HL-60 (cell line): ENCODE results near the gene RASL11A.

Experiments
- DNase-seq, 2 experiments: peaks; one replicate each; pipeline ENCODE4 v3.0.0-alpha.2; 2010 to 2020; ENCODE audit warnings: low read depth in 1 of 2, low spot score in 1 of 2
- H3K27ac ChIP-seq: fragments of 250-450 bp; sonication (Bioruptor Pico); replicated peaks from 2 replicates; pipeline ENCODE4 v1.5.1; 2020; ENCODE audit warnings: mild to moderate bottlenecking, moderate library complexity
- H3K27me3 ChIP-seq: fragments of 250-450 bp; sonication (Bioruptor Pico); 2 replicates; pipeline ENCODE4 v1.5.1; 2021; ENCODE audit warnings: mild to moderate bottlenecking, moderate library complexity; ENCODE audit not compliant: insufficient read depth, poor library complexity, severe bottlenecking
- H3K4me3 ChIP-seq: replicated peaks from 2 replicates; pipeline ENCODE4 v1.5.1; 2011; ENCODE audit warnings: mild to moderate bottlenecking, control low read depth, low read length; ENCODE audit not compliant: insufficient read depth
- GABPA ChIP-seq: IDR thresholded peaks from 2 replicates; pipeline ENCODE4 v1.6.1; 2012; ENCODE audit warnings: low read depth
- POLR2AphosphoS5 ChIP-seq: IDR thresholded peaks from 2 replicates; pipeline ENCODE4 v1.6.1; 2012; ENCODE audit warnings: low read depth
- SPI1 ChIP-seq: IDR thresholded peaks from 2 replicates; pipeline ENCODE4 v1.6.1; 2012; ENCODE audit warnings: low read depth, mild to moderate bottlenecking, borderline replicate concordance
- TF ChIP-seq, protein P1 (sequence below): IDR thresholded peaks from 2 replicates; pipeline ENCODE4 v1.6.1; 2012; ENCODE audit warnings: low read depth; ENCODE audit not compliant: insufficient replicate concordance
- TF ChIP-seq, protein P2 (sequence below): IDR thresholded peaks from one replicate; pipeline ENCODE4 v1.5.1; 2011; ENCODE audit warnings: low read length, control low read depth, inconsistent platforms; ENCODE audit not compliant: insufficient read depth

The RASL11A gene

DNA sequence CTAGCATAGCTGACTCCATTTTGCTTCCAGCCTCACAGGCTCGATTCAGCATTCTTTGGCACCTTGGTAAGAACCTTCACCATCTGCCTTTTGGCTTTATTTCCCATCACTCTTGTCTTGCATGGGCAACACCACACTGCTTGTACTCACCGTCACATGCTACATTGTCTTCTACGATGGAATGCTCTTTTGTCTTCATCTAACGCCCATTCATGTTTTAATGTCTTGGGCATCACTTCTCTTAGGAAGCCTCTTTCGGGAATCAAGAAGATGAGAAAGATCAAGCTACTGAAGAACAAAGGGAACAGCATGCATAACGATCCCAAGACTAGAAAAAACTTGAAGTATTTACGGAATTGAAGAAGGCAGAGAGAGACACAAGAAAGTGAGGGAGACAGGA lies 25.0 kb upstream of the RASL11A start:
- DNase-seq: no peak
- Histone ChIP-seq H3K27ac (no peak overlapping the region), H3K4me3 (no peak overlapping the region), H3K27me3 (no peaks in the 10 kb centered on the region)
- no peak for TF ChIP-seq POLR2AphosphoS5
- TF ChIP-seq, protein P1, sequence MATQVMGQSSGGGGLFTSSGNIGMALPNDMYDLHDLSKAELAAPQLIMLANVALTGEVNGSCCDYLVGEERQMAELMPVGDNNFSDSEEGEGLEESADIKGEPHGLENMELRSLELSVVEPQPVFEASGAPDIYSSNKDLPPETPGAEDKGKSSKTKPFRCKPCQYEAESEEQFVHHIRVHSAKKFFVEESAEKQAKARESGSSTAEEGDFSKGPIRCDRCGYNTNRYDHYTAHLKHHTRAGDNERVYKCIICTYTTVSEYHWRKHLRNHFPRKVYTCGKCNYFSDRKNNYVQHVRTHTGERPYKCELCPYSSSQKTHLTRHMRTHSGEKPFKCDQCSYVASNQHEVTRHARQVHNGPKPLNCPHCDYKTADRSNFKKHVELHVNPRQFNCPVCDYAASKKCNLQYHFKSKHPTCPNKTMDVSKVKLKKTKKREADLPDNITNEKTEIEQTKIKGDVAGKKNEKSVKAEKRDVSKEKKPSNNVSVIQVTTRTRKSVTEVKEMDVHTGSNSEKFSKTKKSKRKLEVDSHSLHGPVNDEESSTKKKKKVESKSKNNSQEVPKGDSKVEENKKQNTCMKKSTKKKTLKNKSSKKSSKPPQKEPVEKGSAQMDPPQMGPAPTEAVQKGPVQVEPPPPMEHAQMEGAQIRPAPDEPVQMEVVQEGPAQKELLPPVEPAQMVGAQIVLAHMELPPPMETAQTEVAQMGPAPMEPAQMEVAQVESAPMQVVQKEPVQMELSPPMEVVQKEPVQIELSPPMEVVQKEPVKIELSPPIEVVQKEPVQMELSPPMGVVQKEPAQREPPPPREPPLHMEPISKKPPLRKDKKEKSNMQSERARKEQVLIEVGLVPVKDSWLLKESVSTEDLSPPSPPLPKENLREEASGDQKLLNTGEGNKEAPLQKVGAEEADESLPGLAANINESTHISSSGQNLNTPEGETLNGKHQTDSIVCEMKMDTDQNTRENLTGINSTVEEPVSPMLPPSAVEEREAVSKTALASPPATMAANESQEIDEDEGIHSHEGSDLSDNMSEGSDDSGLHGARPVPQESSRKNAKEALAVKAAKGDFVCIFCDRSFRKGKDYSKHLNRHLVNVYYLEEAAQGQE: no peak
- no peak for TF ChIP-seq GABPA
- TF ChIP-seq, protein P2, sequence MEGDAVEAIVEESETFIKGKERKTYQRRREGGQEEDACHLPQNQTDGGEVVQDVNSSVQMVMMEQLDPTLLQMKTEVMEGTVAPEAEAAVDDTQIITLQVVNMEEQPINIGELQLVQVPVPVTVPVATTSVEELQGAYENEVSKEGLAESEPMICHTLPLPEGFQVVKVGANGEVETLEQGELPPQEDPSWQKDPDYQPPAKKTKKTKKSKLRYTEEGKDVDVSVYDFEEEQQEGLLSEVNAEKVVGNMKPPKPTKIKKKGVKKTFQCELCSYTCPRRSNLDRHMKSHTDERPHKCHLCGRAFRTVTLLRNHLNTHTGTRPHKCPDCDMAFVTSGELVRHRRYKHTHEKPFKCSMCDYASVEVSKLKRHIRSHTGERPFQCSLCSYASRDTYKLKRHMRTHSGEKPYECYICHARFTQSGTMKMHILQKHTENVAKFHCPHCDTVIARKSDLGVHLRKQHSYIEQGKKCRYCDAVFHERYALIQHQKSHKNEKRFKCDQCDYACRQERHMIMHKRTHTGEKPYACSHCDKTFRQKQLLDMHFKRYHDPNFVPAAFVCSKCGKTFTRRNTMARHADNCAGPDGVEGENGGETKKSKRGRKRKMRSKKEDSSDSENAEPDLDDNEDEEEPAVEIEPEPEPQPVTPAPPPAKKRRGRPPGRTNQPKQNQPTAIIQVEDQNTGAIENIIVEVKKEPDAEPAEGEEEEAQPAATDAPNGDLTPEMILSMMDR: no peak
- TF ChIP-seq SPI1: no peak

DNA sequence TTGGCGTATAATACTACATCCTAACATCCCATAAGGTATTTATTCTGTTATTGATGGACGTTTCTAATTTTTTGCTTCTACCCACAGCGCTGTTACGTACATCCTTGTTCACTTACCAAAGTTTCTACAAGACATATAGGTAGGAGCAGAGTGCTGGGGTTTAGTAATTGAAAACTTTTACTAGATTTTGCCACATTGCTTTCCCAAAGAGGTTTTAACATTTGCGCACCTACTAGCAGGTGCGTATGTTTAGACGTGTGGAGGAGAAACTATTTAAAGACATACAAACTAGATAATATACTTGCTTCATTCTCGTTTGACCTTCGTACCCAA lies 19.8 kb upstream of the RASL11A start:
- TF ChIP-seq, protein P2: no peak
- H3K27me3 ChIP-seq: no peaks in the 10 kb centered on the region
- peak overlapping the region; percentile 61 for H3K4me3 ChIP-seq
- DNase-seq: no peak
- H3K27ac ChIP-seq: peak overlapping the region; percentile 98

DNA sequence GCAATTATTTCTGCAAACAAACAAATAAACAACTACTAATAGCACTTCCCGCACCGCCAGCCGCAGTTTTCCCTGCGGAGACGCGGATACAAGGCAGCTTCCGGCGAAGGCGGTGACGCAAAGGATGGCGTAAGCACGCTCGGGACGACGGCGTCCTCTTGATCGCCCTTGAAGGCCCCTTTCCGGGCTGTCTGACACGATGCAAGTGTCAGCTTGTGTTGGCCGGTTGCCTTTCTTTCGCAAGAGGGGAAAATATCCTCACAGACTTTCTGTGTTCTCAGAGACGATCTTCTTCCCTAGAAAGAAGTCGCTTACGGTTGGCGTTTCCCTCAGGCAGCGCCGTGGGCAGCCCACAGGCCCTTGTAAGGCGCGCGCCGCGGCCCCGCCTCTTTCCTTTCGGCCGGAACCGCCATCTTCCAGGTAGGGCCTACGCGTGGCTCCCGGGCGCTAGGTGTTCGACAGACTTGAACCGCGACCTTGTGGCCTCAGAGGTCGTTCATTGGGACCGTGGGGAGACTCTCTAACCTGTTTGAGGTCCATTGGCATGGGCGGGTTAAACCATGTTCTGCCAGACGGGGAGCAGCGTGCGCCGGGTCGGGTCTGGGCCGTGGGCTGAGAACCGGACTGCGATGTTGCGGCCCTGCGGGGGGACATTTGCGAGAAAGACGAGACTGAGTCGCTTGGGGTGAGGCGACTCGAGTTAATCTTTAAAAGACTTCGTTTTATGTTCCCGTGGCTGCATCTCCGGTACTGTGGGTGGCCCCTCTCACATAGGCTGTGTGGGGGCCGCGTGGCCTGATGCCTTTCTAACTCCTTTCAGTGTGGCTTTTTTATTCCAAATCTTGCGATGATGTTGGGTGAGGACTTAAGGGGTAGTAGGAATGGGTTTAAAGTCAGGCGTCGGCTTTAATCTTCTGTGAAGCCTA lies 19.2 kb upstream of the RASL11A start, which contains the start of gene RPL21:
RPL21 (plus strand) TSS at position 393 of the 926 bp plus-strand sequence. CDS start 2,219 bp downstream, outside the sequence.
- H3K27ac ChIP-seq: peak within 1 kb of the TSS; percentile 98
- peak; percentile 98 for DNase-seq
- no peaks in the 10 kb centered on the region for H3K27me3 ChIP-seq
- TF ChIP-seq POLR2AphosphoS5 (peak; percentile 99), SPI1 (no peak), GABPA (peak; percentile 67)
- TF ChIP-seq, protein P1: peak; percentile 68
- TF ChIP-seq, protein P2: no peak
- peak within 1 kb of the TSS; percentile 61 for H3K4me3 ChIP-seq

DNA sequence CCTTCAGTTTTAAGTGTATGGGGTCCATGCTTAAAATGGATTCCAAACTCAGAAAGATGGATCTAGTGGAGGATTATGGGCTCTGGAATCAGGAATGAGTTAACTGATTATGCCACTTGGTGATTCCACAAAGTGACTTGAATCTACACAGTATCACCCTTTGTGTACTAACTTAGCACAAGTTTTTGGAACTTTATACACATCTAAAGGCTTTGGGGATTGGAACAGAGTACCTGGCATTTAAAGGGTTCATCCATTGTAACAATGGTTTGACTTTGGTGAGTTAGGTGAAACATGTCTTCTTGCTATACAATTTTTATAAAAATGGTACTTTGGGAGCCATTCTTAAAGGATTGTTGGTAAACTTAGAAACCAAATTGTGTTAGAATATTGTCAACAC lies 18.2 kb upstream of the RASL11A start:
- no peak for TF ChIP-seq SPI1
- TF ChIP-seq GABPA: no peak
- TF ChIP-seq, protein P2: no peak
- TF ChIP-seq, protein P1: no peak
- no peak for TF ChIP-seq POLR2AphosphoS5
- peak overlapping the region; percentile 61 for H3K4me3 ChIP-seq
- H3K27ac ChIP-seq: peak overlapping the region; percentile 98
- DNase-seq: no peak
- no peaks in the 10 kb centered on the region for H3K27me3 ChIP-seq
